Stimulated activated effector memory CD8-positive, alpha-beta T cell treated with anti-CD3 and anti-CD28 coated beads, Interleukin-12 subunit alpha, Interleukin-12 subunit beta, amount 100 ng/mL, for 72 hours (primary cell): Measurements from ENCODE around the gene TARBP1.
A peak's percentile ranks its signal among the peaks of the same experiment; 100 is the strongest.

Experiments
- ATAC-seq: fragments of 150-1000 bp; cut with Tn5 transposase; 2 replicates; pipeline ENCODE4 v1.10.0; 2021
- DNase-seq, 2 donors: peaks; one replicate each; pipeline ENCODE4 v3.0.0; 2021 to 2022; ENCODE audit warnings: low spot score in 2 of 2
- H3K27ac Mint-ChIP-seq: one replicate; pipeline ENCODE4 v1.8.0; 2022; ENCODE audit warnings: mild to moderate bottlenecking, mixed read lengths
- H3K36me3 Mint-ChIP-seq: one replicate; pipeline ENCODE4 v1.8.0; 2022; ENCODE audit warnings: mild to moderate bottlenecking, mixed read lengths
- H3K4me1 Mint-ChIP-seq: one replicate; pipeline ENCODE4 v1.8.0; 2022; ENCODE audit warnings: mixed read lengths
- H3K4me3 Mint-ChIP-seq: one replicate; pipeline ENCODE4 v1.8.0; 2022; ENCODE audit warnings: mild to moderate bottlenecking, mixed read lengths
- H3K9me3 Mint-ChIP-seq: one replicate; pipeline ENCODE4 v1.8.0; 2022; ENCODE audit warnings: mixed read lengths

Gene TARBP1

DNA sequence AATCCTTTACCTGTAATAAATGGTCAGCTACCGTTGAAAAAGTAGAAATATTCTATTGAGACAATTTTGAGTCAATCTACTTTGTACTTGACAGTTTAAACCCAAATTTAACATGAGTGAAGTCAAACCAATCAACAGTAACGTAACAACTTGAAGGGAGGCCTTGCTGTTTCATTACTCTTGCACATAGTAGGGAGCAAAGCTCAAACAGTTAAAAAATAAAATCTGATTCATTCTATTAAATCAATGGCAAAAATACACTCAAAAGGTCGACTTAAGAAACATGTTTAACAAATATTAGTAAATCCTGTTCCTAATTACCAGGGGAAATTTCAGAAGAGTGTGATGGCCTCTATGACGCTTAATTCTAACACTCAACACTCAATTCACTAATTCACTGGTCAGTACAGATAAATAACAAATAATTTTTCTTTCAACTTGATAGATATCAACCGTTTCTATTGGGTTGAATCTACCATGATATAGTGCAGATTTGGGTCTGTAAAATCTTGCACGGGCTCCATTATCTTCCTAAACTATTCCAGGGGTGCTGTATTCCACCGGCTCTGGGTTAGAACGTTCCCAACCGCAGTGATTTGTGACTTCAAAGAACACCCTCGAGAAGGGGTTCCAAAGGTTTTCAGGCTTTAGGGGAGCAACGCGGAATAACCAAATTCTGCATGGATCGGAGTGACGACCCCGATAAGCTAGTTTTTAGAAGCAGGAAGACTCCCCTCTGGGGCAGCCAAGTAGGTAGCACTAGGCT is 1.4 kb downstream of the TARBP1 start:
- Mint-ChIP-seq H3K9me3 (no peaks in the 10 kb centered on the region), H3K27ac (peak overlapping the region; percentile 66), H3K36me3 (peaks cover 6% of the 10 kb centered on the region), H3K4me1 (peaks cover 27% of the 10 kb centered on the region), H3K4me3 (peak overlapping the region; percentile 70)
- ATAC-seq (no peak), DNase-seq (no peak)

DNA sequence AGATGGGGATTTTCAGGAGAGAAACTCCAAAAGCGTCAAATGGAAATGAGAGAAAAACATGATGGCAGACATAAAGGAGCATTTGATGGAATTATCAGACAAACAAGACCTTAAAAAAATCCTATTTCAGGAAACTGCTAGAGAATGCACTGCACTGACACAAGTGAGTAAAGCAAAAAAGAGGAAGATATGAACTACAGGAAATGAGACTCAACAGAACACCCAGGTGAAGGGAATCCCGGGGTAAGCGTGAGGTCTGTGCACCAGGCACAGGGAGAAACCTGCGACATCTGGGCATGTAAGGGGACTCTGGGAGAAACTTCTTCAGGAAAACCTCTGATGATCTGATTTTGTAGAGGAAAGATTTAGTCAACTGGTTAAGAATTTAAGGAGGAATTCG is 2.8 kb downstream of the TARBP1 start:
- peaks cover 27% of the 10 kb centered on the region for H3K4me1 Mint-ChIP-seq

DNA sequence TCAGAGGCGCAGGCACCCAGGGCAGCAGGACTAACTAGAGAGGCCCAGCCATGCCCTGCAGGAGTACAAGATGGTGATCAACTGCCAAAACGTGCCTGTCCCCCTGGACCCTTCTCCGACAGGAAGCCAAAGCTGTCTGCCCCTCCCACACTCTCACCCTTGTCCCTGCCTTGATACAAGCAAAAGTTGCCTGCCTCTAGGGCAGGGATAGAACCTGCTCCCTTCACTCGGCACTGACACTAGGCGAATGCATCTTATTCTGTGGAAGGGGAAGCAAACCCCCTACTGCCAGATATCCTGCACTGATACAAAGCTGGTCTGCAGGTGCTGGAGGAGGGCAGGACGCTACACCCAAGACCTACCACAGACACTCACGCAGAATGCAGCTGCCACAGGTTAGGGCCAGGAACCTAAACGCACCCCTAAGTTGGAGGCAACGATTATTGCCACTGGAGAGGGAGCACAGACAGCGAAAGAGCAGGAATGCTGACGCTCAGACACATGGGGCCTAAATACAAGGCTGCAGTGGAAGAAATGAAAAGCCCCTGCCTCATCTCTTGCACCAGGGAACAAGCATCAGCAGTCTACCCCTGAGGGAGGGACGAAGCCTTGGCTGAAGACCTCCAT is 3.7 kb downstream of the TARBP1 start:
- Mint-ChIP-seq H3K27ac (no peak overlapping the region), H3K9me3 (no peaks in the 10 kb centered on the region), H3K4me3 (no peak overlapping the region), H3K4me1 (peaks cover 27% of the 10 kb centered on the region), H3K36me3 (peaks cover 18% of the 10 kb centered on the region)
- DNase-seq = no peak
- ATAC-seq = no peak

More for the DNA sequence above, 2.8 kb downstream of the TARBP1 start:
- H3K27ac Mint-ChIP-seq = no peak overlapping the region
- ATAC-seq = no peak
- no peak for DNase-seq
- H3K9me3 Mint-ChIP-seq = no peaks in the 10 kb centered on the region
- peaks cover 11% of the 10 kb centered on the region for H3K36me3 Mint-ChIP-seq
- peak overlapping the region; percentile 70 for H3K4me3 Mint-ChIP-seq

DNA sequence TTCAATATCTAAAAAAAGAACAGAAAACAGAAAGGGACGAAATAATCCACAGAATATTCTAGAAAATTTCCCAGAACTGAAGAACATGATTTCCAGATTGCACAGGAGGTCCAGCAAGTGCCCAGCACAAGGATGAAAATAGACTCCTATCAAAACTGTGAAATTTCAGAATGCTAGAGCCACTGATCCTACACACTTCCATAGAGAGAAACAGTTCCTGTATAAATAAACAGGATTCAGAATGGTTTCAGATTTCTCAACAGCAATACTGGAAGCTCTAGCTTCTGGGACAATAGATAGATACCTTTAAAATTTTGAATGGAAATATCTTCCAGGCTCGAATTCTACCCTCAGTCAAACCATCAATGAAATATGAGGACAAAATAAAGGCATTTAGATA is 4.6 kb downstream of the TARBP1 start:
- Mint-ChIP-seq H3K4me3 (no peak overlapping the region), H3K4me1 (peaks cover 25% of the 10 kb centered on the region), H3K36me3 (peaks cover 27% of the 10 kb centered on the region), H3K9me3 (no peaks in the 10 kb centered on the region), H3K27ac (no peak overlapping the region)
- no peak for DNase-seq
- no peak for ATAC-seq

DNA sequence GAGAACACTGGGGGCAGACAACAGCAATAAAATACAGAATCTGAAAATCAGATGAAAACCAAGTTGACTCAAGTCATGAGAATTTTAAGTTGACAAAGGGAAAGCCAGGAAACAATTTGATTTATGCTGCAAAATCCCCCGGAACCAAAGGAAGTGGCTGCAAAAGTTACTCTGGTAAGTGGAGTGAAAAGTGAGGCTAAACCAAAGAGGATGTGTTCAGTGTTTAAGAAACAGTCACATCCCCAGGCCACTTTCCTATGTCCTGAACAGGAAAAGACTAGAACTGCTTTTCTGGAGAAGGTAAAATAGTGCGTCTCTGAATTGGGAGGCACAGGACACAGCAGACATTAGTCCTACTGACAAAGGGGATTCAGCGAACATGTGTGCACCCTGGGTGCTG is 5.9 kb downstream of the TARBP1 start:
- peaks cover 30% of the 10 kb centered on the region for H3K36me3 Mint-ChIP-seq
- peak overlapping the region; percentile 5 for H3K27ac Mint-ChIP-seq
- H3K9me3 Mint-ChIP-seq = no peaks in the 10 kb centered on the region
- H3K4me3 Mint-ChIP-seq = no peak overlapping the region
- DNase-seq (no peak), ATAC-seq (no peak)
- H3K4me1 Mint-ChIP-seq = peaks cover 22% of the 10 kb centered on the region

DNA sequence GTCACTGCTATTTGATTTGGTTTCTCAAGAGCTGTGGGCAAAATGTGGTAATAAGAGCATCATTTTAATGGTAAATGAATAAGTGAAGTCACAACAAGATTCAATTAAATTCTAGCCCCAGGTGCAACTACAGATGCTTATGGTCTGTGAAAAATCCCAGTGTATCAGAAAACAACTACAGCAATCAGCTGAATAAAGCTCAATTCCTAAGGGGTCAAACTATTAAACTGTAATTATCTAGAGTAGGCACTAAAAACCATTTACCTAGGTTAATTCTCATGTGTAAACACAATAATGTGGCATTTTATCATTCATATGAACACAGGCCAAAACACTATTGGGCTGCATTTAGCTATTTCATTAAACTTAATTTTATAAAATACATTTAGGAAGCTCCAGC is 9.6 kb downstream of the TARBP1 start:
- no peaks in the 10 kb centered on the region for H3K9me3 Mint-ChIP-seq
- peaks cover 59% of the 10 kb centered on the region for H3K36me3 Mint-ChIP-seq
- peaks cover 11% of the 10 kb centered on the region for H3K4me1 Mint-ChIP-seq
- no peak for ATAC-seq
- no peak overlapping the region for H3K4me3 Mint-ChIP-seq
- H3K27ac Mint-ChIP-seq = no peak overlapping the region
- DNase-seq = no peak

DNA sequence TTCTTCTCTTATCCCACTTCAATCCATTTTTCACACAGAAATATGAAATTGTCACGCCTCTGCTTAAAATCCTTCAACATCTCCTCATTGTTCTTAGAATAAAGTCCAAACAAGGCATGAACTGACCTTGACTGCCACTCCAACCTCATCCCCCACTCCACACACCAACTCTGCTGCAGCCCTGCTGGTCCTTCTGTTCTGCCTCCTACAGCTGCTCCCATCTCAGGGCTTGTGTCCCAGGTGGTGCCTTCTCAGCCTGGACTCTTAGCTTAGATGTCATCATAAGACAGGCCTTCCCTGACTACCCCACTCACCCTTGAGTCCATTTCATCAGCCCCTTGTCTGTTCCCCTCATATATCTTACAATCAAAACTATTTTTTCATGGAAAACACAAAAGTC is 10.4 kb downstream of the TARBP1 start:
- H3K27ac Mint-ChIP-seq = no peak overlapping the region
- no peak overlapping the region for H3K4me3 Mint-ChIP-seq
- H3K9me3 Mint-ChIP-seq = no peaks in the 10 kb centered on the region
- ATAC-seq (no peak), DNase-seq (no peak)
- H3K4me1 Mint-ChIP-seq = peaks cover 7% of the 10 kb centered on the region
- H3K36me3 Mint-ChIP-seq = peaks cover 67% of the 10 kb centered on the region

DNA sequence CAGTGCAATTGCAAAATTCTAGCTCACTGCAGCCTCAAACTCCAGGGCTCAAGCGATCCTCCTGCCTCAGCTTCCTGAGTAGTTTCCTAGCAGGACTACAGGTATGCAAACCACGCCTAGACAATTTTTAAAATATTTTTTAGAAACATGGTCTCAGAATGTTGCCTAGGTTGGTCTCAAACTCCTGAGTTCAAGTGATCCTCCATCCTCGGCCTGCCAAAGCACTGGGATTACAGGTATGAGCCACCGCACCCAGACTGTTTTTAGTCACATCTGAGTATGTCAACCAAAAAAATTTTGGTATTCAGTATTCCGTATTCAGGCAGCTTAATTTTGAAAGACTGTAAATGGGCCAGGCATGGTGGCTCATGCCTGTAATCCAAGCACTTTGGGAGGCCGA is 11.2 kb downstream of the TARBP1 start:
- no peak for ATAC-seq
- no peak overlapping the region for H3K27ac Mint-ChIP-seq
- no peak for DNase-seq
- no peak overlapping the region for H3K4me3 Mint-ChIP-seq
- no peaks in the 10 kb centered on the region for H3K9me3 Mint-ChIP-seq
- no peaks in the 10 kb centered on the region for H3K4me1 Mint-ChIP-seq
- peaks cover 74% of the 10 kb centered on the region for H3K36me3 Mint-ChIP-seq

DNA sequence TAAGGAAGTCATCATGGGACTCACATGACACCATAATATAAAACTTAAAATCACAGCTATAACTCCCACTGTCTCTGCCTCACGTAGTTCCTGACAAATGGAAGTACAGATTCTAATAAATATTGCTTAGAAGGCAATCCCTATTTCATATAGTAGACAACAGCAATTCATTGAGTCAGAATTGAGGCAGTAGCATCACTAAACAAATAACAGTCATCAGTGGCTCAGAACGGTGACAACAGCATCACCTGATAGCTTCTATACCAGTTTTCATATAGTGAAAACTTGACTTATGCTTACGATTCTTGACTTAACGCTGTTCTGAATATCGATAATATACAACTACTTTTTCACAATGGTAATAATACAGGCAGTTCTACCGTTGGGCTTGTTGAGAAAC is 12.0 kb downstream of the TARBP1 start:
- Mint-ChIP-seq H3K36me3 (peaks cover 81% of the 10 kb centered on the region), H3K4me1 (no peaks in the 10 kb centered on the region), H3K4me3 (no peak overlapping the region), H3K9me3 (no peaks in the 10 kb centered on the region), H3K27ac (no peak overlapping the region)
- ATAC-seq (no peak), DNase-seq (no peak)

DNA sequence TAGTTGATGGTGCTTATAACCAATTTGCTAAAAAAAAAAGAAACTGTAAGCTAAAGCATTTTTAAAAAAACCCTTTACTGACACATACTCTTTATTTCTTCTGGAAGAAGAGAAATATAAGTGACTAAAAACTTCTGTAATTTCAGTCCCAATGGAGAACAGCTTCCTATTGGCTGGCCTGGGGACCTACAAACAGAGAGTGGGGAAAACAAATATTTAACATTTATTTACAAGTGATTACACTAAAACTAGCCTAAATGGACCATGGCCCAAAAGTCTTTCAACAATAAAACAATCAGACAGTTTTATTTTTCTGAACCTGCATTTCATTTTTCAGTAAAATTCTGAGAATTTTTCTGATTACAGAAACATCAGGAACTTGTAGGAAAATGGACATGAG is 15.2 kb downstream of the TARBP1 start:
- ATAC-seq = no peak
- H3K27ac Mint-ChIP-seq = no peak overlapping the region
- no peak for DNase-seq
- H3K4me1 Mint-ChIP-seq = no peaks in the 10 kb centered on the region
- H3K9me3 Mint-ChIP-seq = no peaks in the 10 kb centered on the region
- H3K36me3 Mint-ChIP-seq = peaks cover 78% of the 10 kb centered on the region
- no peak overlapping the region for H3K4me3 Mint-ChIP-seq

DNA sequence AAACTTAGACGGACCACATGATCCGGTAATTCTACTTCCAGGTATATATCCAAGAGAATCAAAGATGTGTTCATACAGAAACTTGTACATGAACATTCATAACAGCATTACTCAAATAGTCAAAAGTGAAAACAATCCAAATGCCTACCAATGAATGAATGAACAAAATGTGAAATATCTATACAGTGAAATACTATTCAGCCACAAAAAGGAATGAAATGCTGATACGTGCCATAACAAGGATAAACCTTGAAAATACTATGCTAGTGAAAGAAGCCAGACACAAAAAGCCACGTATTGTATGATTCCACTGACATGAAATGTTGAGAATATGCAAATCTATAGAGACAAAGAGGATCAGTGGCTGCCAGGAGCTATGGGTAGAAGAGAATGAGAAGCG is 18.3 kb downstream of the TARBP1 start:
- no peak for DNase-seq
- no peak overlapping the region for H3K4me3 Mint-ChIP-seq
- no peaks in the 10 kb centered on the region for H3K9me3 Mint-ChIP-seq
- H3K36me3 Mint-ChIP-seq = peaks cover 72% of the 10 kb centered on the region
- H3K27ac Mint-ChIP-seq = no peak overlapping the region
- H3K4me1 Mint-ChIP-seq = no peaks in the 10 kb centered on the region
- no peak for ATAC-seq

DNA sequence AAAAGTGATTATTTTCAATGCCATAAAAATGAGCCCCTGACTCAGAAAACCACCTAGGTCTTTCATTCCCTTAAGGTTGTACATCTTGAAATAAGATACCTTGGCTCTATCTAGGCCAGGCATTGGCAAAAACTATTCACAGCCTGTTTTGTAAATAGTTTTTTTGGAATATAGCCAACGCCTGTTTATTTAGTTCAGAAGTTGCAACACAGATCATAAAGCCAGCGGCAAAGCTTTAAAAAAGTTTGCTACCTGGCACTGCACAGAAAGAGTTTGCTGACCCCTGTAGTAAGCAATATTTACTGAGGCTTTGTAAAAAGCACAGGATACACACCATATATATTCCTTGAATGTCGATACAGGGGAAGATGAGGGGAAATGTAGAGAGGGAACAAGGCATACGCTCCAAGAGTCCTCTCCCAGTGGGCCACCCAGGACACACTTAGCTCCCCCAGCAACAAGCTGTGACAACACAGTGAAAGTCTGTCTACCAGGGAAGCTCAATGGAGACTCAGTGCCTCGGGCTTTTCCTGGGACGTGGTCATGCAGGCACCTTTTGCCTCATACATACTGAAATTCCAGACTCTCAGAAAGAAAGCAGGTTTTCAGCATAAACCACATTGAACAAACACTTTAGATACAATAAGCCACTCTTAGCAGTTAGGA is 20.5 kb downstream of the TARBP1 start:
- no peak for DNase-seq
- H3K36me3 Mint-ChIP-seq = peaks cover 71% of the 10 kb centered on the region
- no peak for ATAC-seq

DNA sequence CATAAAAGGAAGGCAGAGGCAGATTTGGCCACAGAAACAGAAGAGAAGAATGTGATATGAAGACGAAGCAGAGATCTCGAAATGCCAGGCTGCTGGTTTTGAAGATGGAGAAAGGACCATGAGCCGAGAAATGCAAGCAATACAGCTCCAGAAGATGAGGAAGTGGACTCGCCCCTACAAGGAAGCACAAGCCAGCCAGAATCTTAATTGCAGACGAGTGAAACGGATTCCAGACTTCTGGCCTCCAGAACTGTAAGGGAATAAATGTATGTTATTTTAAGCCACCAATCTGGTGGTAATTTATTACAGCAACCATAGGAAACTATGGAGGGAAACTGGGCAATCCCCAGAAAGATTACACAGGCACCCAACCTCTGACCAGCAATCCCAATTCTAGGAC is 24.1 kb downstream of the TARBP1 start:
- Mint-ChIP-seq H3K27ac (peak overlapping the region; percentile 4), H3K9me3 (no peaks in the 10 kb centered on the region), H3K4me1 (peaks cover 6% of the 10 kb centered on the region), H3K36me3 (peaks cover 57% of the 10 kb centered on the region), H3K4me3 (no peak overlapping the region)
- ATAC-seq (no peak), DNase-seq (no peak)

More for the DNA sequence above, 20.5 kb downstream of the TARBP1 start:
- Mint-ChIP-seq H3K4me3 (no peak overlapping the region), H3K27ac (no peak overlapping the region), H3K9me3 (no peaks in the 10 kb centered on the region), H3K4me1 (no peaks in the 10 kb centered on the region)

DNA sequence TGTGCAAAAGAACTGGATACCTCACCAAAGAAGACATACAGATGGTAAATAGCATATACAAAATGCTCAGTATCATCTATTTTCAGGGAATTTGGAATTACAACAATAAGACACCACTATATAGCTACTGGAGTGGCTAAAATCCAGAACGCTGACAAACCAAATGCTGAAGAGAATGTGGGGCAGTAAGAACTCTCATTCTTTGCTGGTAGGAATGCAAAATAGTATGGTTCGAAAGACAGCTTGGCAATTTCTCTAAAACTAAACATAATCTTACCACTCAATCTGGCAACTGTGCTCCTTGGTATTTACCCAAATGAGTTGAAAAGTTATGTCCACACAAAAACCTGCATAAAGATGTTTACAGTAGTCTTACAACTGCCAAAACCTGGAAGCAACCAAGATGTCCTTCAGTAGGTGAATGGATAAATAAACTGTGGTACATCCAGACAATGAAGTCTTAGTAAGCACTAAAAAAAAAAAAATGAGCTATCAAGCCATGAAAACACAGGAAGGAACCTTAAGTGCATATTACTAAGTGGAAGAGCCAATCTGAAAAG is 26.5 kb downstream of the TARBP1 start:
- DNase-seq (no peak), ATAC-seq (no peak)
- Mint-ChIP-seq H3K36me3 (peaks cover 63% of the 10 kb centered on the region), H3K4me1 (peaks cover 6% of the 10 kb centered on the region), H3K9me3 (no peaks in the 10 kb centered on the region), H3K27ac (no peak overlapping the region), H3K4me3 (no peak overlapping the region)

DNA sequence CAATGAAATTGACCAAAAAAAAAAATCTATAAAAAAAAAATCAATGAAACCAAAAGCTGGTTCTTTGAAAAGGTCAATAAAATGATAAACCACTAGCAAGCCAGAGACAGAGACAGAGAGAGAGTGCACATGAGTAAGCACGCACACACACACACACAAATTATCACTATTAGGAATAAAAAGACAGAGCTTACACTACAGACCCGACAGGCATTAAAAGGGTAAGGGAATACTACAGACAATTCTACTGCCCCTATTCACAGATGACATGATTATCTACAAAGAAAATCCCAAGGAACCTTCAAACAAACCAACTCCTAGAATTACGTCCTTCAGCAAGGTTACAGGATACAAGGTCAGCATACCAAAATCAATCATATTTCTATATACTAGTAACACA is 38.6 kb downstream of the TARBP1 start:
- peaks cover 50% of the 10 kb centered on the region for H3K36me3 Mint-ChIP-seq
- peaks cover 5% of the 10 kb centered on the region for H3K9me3 Mint-ChIP-seq
- DNase-seq (no peak), ATAC-seq (no peak)
- H3K27ac Mint-ChIP-seq = no peak overlapping the region
- no peaks in the 10 kb centered on the region for H3K4me1 Mint-ChIP-seq
- H3K4me3 Mint-ChIP-seq = no peak overlapping the region

DNA sequence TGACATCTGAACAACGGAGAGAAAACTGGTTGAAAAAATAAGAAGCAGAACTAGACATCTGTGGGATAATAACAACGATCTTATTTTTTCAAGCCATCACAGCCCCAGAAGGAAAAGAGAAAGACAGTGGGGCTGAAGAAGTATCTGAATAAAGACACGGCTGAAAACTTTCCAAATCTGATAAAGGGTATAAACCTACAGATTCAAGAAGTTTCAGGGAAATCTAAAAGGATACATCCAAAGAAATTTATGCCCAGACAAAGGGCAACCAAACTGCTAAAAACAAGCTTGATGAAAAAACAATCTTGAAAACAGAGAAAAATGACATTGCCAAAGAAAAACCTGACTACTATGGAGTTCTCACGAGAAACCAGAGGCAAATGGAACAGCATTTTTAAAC is 40.4 kb downstream of the TARBP1 start:
- H3K4me3 Mint-ChIP-seq = no peak overlapping the region
- ATAC-seq (no peak), DNase-seq (no peak)
- H3K27ac Mint-ChIP-seq = no peak overlapping the region
- peaks cover 5% of the 10 kb centered on the region for H3K9me3 Mint-ChIP-seq
- H3K36me3 Mint-ChIP-seq = peaks cover 47% of the 10 kb centered on the region
- peaks cover 3% of the 10 kb centered on the region for H3K4me1 Mint-ChIP-seq
